ENCODE measurements around the gene RNF113A.
"Not testable (repeated sequence)": the region's sequence is repeated elsewhere in the genome, so short reads cannot be mapped to it uniquely, and the experiment has no call there.

RNF113A gene

GRCh38 chrX:119899125-119899524 is 27.6 kb upstream of the RNF113A start:
- no peak overlapping the region for H3K4me3 Mint-ChIP-seq
- peaks cover 42% of the 10 kb centered on the region for H3K9me3 Mint-ChIP-seq
- H3K27me3 Mint-ChIP-seq (ENCODE audit: low read depth, poor library complexity), result no peaks in the 10 kb centered on the region
- DNase-seq, result no peak
- TF ChIP-seq CTCF (IDR thresholded peaks at IDR 0.05), result no peak
- no peaks in the 10 kb centered on the region for H3K36me3 Mint-ChIP-seq (ENCODE audit: low read depth)
- H3K27ac Mint-ChIP-seq, result no peak overlapping the region
- H3K4me1 Mint-ChIP-seq, result no peaks in the 10 kb centered on the region

- Mint-ChIP-seq H3K4me3 (no peak within 1 kb of the TSS), H3K27me3 (ENCODE audit: low read depth, poor library complexity) (peaks cover 2% of the 10 kb centered on the region), H3K4me1 (peaks cover 12% of the 10 kb centered on the region), H3K27ac (no peak within 1 kb of the TSS), H3K36me3 (ENCODE audit: low read depth) (no peaks in the 10 kb centered on the region), H3K9me3 (peaks cover 43% of the 10 kb centered on the region)
- DNase-seq, result no peak
- TF ChIP-seq CTCF (IDR thresholded peaks at IDR 0.05), result no peak
Observed at GRCh38 chrX:119895843-119896326, 24.4 kb upstream of the RNF113A start, which contains the start of gene AKAP14. TSS of gene AKAP14 (plus strand) at chrX:119895893. CDS start at chrX:119903224, 7,331 bp downstream.

GRCh38 chrX:119891961-119892692 is 20.6 kb upstream of the RNF113A start:
- H3K4me3 Mint-ChIP-seq; H3K36me3 Mint-ChIP-seq (ENCODE audit: low read depth); DNase-seq; H3K27me3 Mint-ChIP-seq (ENCODE audit: low read depth, poor library complexity): not testable (repeated sequence)
- peaks cover 12% of the 10 kb centered on the region for H3K4me1 Mint-ChIP-seq
- peaks cover 37% of the 10 kb centered on the region for H3K9me3 Mint-ChIP-seq
- H3K27ac Mint-ChIP-seq, result peak overlapping the region; percentile 30

GRCh38 chrX:119890626-119891025 is 19.1 kb upstream of the RNF113A start:
- H3K27ac Mint-ChIP-seq; H3K36me3 Mint-ChIP-seq (ENCODE audit: low read depth); H3K27me3 Mint-ChIP-seq (ENCODE audit: low read depth, poor library complexity); DNase-seq; H3K4me3 Mint-ChIP-seq: not testable (repeated sequence)
- peaks cover 37% of the 10 kb centered on the region for H3K9me3 Mint-ChIP-seq
- peaks cover 12% of the 10 kb centered on the region for H3K4me1 Mint-ChIP-seq

- TF ChIP-seq CTCF (IDR thresholded peaks at IDR 0.05), result peak; percentile 42
- Mint-ChIP-seq H3K36me3 (ENCODE audit: low read depth) (no peaks in the 10 kb centered on the region), H3K27me3 (ENCODE audit: low read depth, poor library complexity) (peaks cover 2% of the 10 kb centered on the region), H3K27ac (no peak overlapping the region), H3K4me1 (peaks cover 12% of the 10 kb centered on the region), H3K4me3 (peak overlapping the region; percentile 74), H3K9me3 (peaks cover 42% of the 10 kb centered on the region)
- peak; percentile 75 for DNase-seq
Observed at GRCh38 chrX:119887721-119888425, 16.3 kb upstream of the RNF113A start.

GRCh38 chrX:119885554-119886428 is 14.3 kb upstream of the RNF113A start:
- no peak for DNase-seq

More at GRCh38 chrX:119885554-119886428, 14.3 kb upstream of the RNF113A start:
- H3K9me3 Mint-ChIP-seq, result peaks cover 31% of the 10 kb centered on the region
- H3K4me1 Mint-ChIP-seq, result peaks cover under 1% of the 10 kb centered on the region
- no peak for TF ChIP-seq CTCF (IDR thresholded peaks at IDR 0.05)
- peaks cover 3% of the 10 kb centered on the region for H3K27me3 Mint-ChIP-seq (ENCODE audit: low read depth, poor library complexity)
- no peak overlapping the region for H3K4me3 Mint-ChIP-seq
- H3K27ac Mint-ChIP-seq, result no peak overlapping the region
- H3K36me3 Mint-ChIP-seq (ENCODE audit: low read depth), result no peaks in the 10 kb centered on the region

Measured in nephron progenitor cell (in vitro differentiated cells).